ENCODE measurements around the gene RTP5.
"Not testable (repeated sequence)": the region's sequence is repeated elsewhere in the genome, so short reads cannot be mapped to it uniquely, and the experiment has no call there.

The RTP5 gene

GRCh38 chr2:241904011-241904718 lies 34.6 kb downstream of the RTP5 start:
- DNase-seq = no peak

GRCh38 chr2:241904791-241905710 lies 35.5 kb downstream of the RTP5 start:
- no peak for DNase-seq

GRCh38 chr2:241905716-241906377 lies 36.3 kb downstream of the RTP5 start:
- DNase-seq = no peak

- not testable (repeated sequence) for DNase-seq
Observed at GRCh38 chr2:241906378-241906770, 36.8 kb downstream of the RTP5 start.

GRCh38 chr2:241906826-241907570 lies 37.5 kb downstream of the RTP5 start:
- DNase-seq = no peak

GRCh38 chr2:241907831-241908230 lies 38.3 kb downstream of the RTP5 start:
- not testable (repeated sequence) for DNase-seq

- no peak for DNase-seq
Observed at GRCh38 chr2:241908686-241909420, 39.3 kb downstream of the RTP5 start.

GRCh38 chr2:241909769-241910168 lies 40.2 kb downstream of the RTP5 start:
- DNase-seq = no peak

GRCh38 chr2:241910604-241911520 lies 41.3 kb downstream of the RTP5 start:
- no peak for DNase-seq

- no peak for DNase-seq
Observed at GRCh38 chr2:241911551-241911950, 42.0 kb downstream of the RTP5 start.

GRCh38 chr2:241912021-241912555 lies 42.6 kb downstream of the RTP5 start:
- no peak for DNase-seq

GRCh38 chr2:241913703-241914102 lies 44.2 kb downstream of the RTP5 start:
- no peak for DNase-seq

GRCh38 chr2:241914542-241914941 lies 45.0 kb downstream of the RTP5 start:
- DNase-seq = no peak

GRCh38 chr2:241921631-241922030 lies 52.1 kb downstream of the RTP5 start:
- DNase-seq = not testable (repeated sequence)

- no peak for DNase-seq
Observed at GRCh38 chr2:241922411-241922810, 52.9 kb downstream of the RTP5 start.

GRCh38 chr2:241922816-241923601 lies 53.5 kb downstream of the RTP5 start:
- not testable (repeated sequence) for DNase-seq

All from left hindlimb (tissue), 1 donor.